ENCODE results near the gene JAG2.

The JAG2 gene

DNA sequence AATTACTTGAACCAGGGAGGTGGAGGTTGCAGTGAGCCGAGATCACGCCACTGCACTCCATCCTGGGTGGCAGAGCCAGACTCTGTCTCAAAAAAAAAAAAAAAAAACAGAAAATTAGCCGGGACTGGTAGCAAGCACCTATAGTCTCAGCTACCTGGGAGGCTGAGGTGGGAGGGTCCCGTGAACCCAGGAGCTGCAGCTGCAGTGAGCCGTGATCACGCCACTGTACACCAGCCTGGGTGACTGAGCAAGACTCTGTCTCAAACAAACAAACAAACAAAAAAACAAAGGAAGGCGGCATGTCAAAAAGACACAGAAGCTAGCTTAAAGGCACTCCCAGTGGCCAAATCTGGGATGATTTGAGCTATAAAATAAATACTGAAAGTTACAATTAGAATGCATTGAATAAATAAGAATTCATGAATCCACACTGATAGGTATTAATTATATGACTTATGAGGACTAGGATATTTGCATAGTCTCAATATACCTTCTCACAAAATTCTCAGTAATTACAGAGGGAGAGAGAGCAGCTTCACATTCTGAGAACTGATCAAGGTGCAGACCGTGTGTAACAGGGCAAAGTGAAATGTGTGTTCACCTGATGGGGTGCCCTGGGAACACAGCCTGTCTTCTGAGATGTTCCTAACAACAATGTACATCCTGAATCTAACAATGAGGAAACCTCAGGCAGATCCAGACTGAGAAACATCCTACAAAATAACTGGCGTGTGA is 60.6 kb downstream of the JAG2 start:
- Mint-ChIP-seq H3K27ac (no peak overlapping the region), H3K36me3 (ENCODE audit: low read depth) (no peaks in the 10 kb centered on the region), H3K9me3 (peaks cover 16% of the 10 kb centered on the region), H3K27me3 (ENCODE audit: low read depth) (peaks cover 45% of the 10 kb centered on the region), H3K4me1 (no peaks in the 10 kb centered on the region), H3K4me3 (no peak overlapping the region)
- TF ChIP-seq, protein P1, sequence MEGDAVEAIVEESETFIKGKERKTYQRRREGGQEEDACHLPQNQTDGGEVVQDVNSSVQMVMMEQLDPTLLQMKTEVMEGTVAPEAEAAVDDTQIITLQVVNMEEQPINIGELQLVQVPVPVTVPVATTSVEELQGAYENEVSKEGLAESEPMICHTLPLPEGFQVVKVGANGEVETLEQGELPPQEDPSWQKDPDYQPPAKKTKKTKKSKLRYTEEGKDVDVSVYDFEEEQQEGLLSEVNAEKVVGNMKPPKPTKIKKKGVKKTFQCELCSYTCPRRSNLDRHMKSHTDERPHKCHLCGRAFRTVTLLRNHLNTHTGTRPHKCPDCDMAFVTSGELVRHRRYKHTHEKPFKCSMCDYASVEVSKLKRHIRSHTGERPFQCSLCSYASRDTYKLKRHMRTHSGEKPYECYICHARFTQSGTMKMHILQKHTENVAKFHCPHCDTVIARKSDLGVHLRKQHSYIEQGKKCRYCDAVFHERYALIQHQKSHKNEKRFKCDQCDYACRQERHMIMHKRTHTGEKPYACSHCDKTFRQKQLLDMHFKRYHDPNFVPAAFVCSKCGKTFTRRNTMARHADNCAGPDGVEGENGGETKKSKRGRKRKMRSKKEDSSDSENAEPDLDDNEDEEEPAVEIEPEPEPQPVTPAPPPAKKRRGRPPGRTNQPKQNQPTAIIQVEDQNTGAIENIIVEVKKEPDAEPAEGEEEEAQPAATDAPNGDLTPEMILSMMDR (IDR thresholded peaks at IDR 0.05; ENCODE audit: unreplicated experiment in 3 of 3), result no peak

- H3K27me3 Mint-ChIP-seq (ENCODE audit: low read depth), result peaks cover 49% of the 10 kb centered on the region
- H3K4me3 Mint-ChIP-seq, result no peak overlapping the region
- TF ChIP-seq, protein P1 (IDR thresholded peaks at IDR 0.05; ENCODE audit: unreplicated experiment in 3 of 3), result no peak
- peaks cover 16% of the 10 kb centered on the region for H3K9me3 Mint-ChIP-seq
- H3K27ac Mint-ChIP-seq, result no peak overlapping the region
- H3K4me1 Mint-ChIP-seq, result no peaks in the 10 kb centered on the region
- no peaks in the 10 kb centered on the region for H3K36me3 Mint-ChIP-seq (ENCODE audit: low read depth)
These were observed 61.2 kb downstream of the JAG2 start for GRCh38 chr14:105107351-105107750.

DNA sequence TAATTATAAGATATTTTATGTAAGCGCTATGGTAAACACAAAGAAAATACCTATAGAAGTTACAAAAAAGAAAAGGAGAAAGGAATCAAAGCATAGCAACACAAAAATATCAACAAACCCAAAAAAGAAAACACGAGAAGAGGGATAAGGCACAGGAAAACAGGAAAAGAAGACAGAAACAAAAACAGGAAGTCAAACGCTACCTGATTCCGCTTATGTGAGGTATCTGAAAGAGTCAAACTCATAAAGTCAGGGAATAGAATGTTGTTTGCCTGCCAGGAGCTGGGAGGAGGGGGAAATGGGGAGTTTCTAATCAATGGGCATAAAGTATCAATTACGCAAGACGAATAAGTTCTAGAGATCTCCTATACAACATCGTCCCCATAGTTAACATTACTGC is 63.4 kb downstream of the JAG2 start:
- no peaks in the 10 kb centered on the region for H3K36me3 Mint-ChIP-seq (ENCODE audit: low read depth)
- H3K9me3 Mint-ChIP-seq, result peaks cover 25% of the 10 kb centered on the region
- peaks cover 49% of the 10 kb centered on the region for H3K27me3 Mint-ChIP-seq (ENCODE audit: low read depth)
- TF ChIP-seq, protein P1 (IDR thresholded peaks at IDR 0.05; ENCODE audit: unreplicated experiment in 3 of 3), result no peak
- H3K4me1 Mint-ChIP-seq, result no peaks in the 10 kb centered on the region
- no peak overlapping the region for H3K4me3 Mint-ChIP-seq
- H3K27ac Mint-ChIP-seq, result no peak overlapping the region

- Mint-ChIP-seq H3K36me3 (ENCODE audit: low read depth) (peaks cover 4% of the 10 kb centered on the region), H3K4me3 (no peak overlapping the region), H3K27me3 (ENCODE audit: low read depth) (peaks cover 47% of the 10 kb centered on the region), H3K9me3 (peaks cover 41% of the 10 kb centered on the region), H3K4me1 (no peaks in the 10 kb centered on the region), H3K27ac (no peak overlapping the region)
- TF ChIP-seq, protein P1 (IDR thresholded peaks at IDR 0.05; ENCODE audit: unreplicated experiment in 3 of 3), result no peak
These were observed 65.7 kb downstream of the JAG2 start for GRCh38 chr14:105102893-105103292.

DNA sequence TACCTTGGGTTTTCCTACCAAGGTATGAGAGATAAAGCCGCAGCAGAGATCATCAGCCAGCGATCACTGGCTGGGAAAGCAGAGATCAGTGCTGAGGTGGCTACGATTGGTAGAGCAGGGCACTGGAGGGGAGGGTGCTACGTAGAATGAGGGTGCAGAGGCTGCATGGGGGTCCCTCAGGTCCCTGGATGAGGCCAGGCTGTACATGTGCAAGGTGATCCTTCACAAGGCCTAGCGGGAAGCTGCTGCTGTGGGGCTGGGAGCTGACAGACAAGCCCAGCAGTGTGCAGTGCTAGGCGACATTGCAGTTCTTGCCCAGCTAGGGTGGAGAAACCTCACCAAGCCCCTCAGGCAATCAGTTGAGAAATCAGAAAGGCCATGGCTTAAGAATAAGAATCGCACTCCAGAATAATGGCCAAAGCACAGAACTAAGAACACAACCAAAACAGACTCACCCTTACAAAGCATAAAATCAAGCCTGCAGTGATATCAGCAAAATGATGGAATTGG is 66.2 kb downstream of the JAG2 start:
- H3K9me3 Mint-ChIP-seq, result peaks cover 41% of the 10 kb centered on the region
- no peak overlapping the region for H3K4me3 Mint-ChIP-seq
- peaks cover 43% of the 10 kb centered on the region for H3K27me3 Mint-ChIP-seq (ENCODE audit: low read depth)
- no peaks in the 10 kb centered on the region for H3K4me1 Mint-ChIP-seq
- peaks cover 4% of the 10 kb centered on the region for H3K36me3 Mint-ChIP-seq (ENCODE audit: low read depth)
- TF ChIP-seq, protein P1 (IDR thresholded peaks at IDR 0.05; ENCODE audit: unreplicated experiment in 3 of 3), result no peak
- no peak overlapping the region for H3K27ac Mint-ChIP-seq

- Mint-ChIP-seq H3K4me1 (peaks cover under 1% of the 10 kb centered on the region), H3K9me3 (peaks cover 41% of the 10 kb centered on the region), H3K36me3 (ENCODE audit: low read depth) (peaks cover 4% of the 10 kb centered on the region), H3K4me3 (no peak overlapping the region), H3K27ac (no peak overlapping the region), H3K27me3 (ENCODE audit: low read depth) (peaks cover 29% of the 10 kb centered on the region)
- TF ChIP-seq, protein P1 (IDR thresholded peaks at IDR 0.05; ENCODE audit: unreplicated experiment in 3 of 3), result no peak
These were observed 67.7 kb downstream of the JAG2 start for GRCh38 chr14:105100910-105101309.

All from nephron (organoid).